Muscle layer of colon (tissue), 2 donors: ENCODE results near the gene PRSS1.
"Not testable (repeated sequence)": the region's sequence is repeated elsewhere in the genome, so short reads cannot be mapped to it uniquely, and the experiment has no call there.

ENCODE experiments used
- H3K27ac ChIP-seq: one replicate; pipeline ENCODE4 v1.7.0; 2013; ENCODE audit warnings: low read depth, mild to moderate bottlenecking, low read length, moderate library complexity
- H3K27me3 ChIP-seq, 2 donors: one replicate each; pipeline ENCODE4 v1.7.0; 2013; ENCODE audit warnings: low read length in 2 of 2, mild to moderate bottlenecking in 2 of 2; ENCODE audit not compliant: insufficient read depth in 2 of 2, control insufficient read depth in 1 of 2
- H3K36me3 ChIP-seq: one replicate; pipeline ENCODE4 v1.7.0; 2013; ENCODE audit warnings: mild to moderate bottlenecking, low read length; ENCODE audit not compliant: insufficient read depth
- H3K4me1 ChIP-seq: one replicate; pipeline ENCODE4 v1.7.0; 2013; ENCODE audit warnings: mild to moderate bottlenecking, low read length; ENCODE audit not compliant: insufficient read depth
- H3K4me3 ChIP-seq, 2 donors: one replicate each; pipeline ENCODE4 v1.7.0; 2013; ENCODE audit warnings: low read length in 2 of 2, low read depth in 1 of 2, mild to moderate bottlenecking in 1 of 2, moderate library complexity in 1 of 2
- H3K9ac ChIP-seq: one replicate; pipeline ENCODE4 v1.7.0; 2013; ENCODE audit warnings: low read length
- H3K9me3 ChIP-seq: one replicate; pipeline ENCODE4 v1.7.0; 2013; ENCODE audit warnings: mild to moderate bottlenecking, low read length
- donor health status: abdominal sarcoma.
- donor health status: Adenocarcinoma of cecum.

PRSS1 gene

DNA sequence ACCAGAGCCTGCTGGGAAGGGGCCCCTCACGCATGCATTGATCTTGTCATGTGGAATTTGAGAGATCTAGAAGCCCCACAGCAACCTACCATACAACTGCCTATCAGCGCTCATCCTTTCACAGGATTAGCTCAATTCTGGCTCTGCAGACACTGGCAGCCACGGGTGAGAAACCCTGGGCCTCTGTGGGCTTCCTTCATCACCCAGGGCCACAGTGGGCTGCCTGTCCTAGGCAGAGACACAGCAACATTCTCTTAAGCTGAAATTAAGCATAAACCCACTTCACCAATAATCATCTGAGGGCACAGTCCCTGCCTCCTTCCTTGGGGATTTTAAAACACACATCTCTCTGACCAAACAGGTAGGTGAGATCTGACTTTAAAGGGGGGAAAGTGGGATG, 18.2 kb downstream of the PRSS1 start:
- no peaks in the 10 kb centered on the region for H3K4me1 ChIP-seq
- H3K9me3 ChIP-seq, result no peaks in the 10 kb centered on the region
- no peak overlapping the region for H3K27ac ChIP-seq
- H3K36me3 ChIP-seq, result no peaks in the 10 kb centered on the region
- H3K4me3 ChIP-seq, result no peak overlapping the region
- H3K27me3 ChIP-seq, result no peaks in the 10 kb centered on the region
- H3K9ac ChIP-seq, result no peak overlapping the region

DNA sequence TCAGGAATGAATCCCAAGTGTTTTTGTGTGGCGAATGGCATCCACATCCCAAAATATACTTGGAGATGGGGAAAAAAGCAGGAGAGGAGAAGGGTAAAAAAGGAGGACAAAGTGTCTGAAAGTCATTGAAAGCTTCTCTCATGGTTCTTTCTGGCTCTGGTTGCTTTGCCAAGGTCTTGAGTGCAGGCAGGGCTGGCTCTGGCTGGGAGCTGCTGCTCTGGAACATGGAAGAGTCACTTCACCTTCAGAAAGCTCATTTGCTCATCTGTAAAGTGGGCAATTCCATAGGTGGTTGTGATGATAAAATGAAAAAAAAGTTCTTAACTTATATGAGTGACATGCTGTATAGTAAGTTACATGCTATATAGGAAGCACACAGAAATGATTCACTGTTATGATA, 18.6 kb downstream of the PRSS1 start:
- Histone ChIP-seq H3K4me3 (no peak overlapping the region), H3K9ac (no peak overlapping the region), H3K4me1 (no peaks in the 10 kb centered on the region), H3K27ac (no peak overlapping the region), H3K27me3 (no peaks in the 10 kb centered on the region), H3K9me3 (no peaks in the 10 kb centered on the region), H3K36me3 (no peaks in the 10 kb centered on the region)

DNA sequence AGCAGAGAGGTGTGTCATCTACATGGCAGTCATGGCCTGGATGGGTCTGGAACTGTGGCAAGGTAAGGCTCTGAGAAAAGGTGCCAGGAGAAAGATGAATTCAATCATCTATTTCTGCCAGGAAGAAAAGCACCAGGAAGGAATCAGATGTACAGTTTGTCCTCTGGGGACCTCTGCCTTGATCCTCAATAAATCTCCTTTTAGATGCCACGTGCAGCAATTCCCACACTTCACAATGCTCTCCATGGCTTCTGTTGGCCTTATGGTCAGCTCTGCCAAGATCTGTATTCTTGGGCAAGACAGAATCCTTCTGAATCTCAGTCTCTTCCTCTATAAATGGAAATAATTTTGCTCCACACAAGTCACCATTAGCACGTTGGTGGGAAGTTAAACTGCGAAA, 19.6 kb downstream of the PRSS1 start:
- H3K4me1 ChIP-seq, H3K27ac ChIP-seq, H3K9me3 ChIP-seq, H3K27me3 ChIP-seq, H3K4me3 ChIP-seq, H3K36me3 ChIP-seq, H3K9ac ChIP-seq: not testable (repeated sequence)

DNA sequence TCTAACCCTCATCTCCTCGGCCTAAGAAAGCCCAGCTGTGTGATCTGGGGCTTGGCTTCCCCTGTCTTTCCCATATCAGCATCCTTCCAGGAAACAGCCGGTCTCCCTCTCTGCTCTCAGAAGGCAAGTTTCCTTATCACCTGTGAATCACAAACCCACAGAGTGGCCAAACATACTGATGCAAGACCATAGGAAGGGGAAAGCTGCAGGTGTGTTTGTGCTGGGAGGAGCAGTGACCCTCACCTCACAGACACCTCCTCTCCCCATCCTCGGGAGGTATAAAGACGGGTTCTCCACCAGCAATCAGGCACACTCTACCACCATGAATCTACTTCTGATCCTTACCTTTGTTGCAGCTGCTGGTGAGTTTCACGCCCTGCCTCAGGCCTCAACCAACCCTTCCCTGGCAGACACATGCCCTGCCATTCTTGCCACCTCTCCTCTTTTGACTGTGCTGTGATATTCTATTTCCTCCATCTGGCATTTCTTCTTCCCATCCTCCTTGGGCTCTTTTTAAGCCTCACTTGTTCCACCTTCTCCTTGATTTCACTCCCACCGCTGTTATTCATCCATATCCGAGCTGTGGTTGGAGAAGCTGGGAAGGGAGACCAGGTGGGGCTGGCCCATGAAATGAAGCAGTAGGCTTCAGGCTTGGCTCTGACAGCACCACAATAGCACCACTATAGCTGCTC, 21.5 kb downstream of the PRSS1 start, which contains the start of gene PRSS2:
TSS of gene PRSS2 (plus strand) at position 310 of the 692 bp plus-strand sequence. CDS start at position 323, 13 bp downstream.
- Histone ChIP-seq H3K9ac (no peak within 1 kb of the TSS), H3K27ac (no peak within 1 kb of the TSS), H3K36me3 (no peaks in the 10 kb centered on the region), H3K27me3 (no peaks in the 10 kb centered on the region), H3K4me1 (no peaks in the 10 kb centered on the region), H3K9me3 (no peaks in the 10 kb centered on the region), H3K4me3 (no peak within 1 kb of the TSS)

DNA sequence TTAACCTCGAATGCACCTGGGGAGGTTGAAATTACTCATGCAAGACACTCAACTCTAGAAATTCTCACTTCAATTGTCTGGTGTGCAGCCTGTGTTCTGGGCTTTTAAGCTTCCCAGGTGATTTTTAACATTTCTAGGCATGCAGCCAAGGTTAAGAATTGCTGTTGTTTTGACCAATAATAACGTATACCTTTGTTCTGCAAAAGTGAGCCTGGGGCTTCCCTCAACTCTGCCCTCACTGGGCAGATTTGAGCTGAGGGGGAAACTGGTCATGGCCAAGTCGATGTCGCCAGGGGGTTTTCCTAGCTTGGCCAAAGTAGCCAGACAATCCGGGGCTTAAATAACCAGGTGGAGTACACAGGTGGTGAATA, 22.1 kb downstream of the PRSS1 start:
- Histone ChIP-seq H3K36me3 (no peaks in the 10 kb centered on the region), H3K9me3 (no peaks in the 10 kb centered on the region), H3K27ac (no peak overlapping the region), H3K27me3 (no peaks in the 10 kb centered on the region), H3K4me3 (no peak overlapping the region), H3K4me1 (no peaks in the 10 kb centered on the region), H3K9ac (no peak overlapping the region)

DNA sequence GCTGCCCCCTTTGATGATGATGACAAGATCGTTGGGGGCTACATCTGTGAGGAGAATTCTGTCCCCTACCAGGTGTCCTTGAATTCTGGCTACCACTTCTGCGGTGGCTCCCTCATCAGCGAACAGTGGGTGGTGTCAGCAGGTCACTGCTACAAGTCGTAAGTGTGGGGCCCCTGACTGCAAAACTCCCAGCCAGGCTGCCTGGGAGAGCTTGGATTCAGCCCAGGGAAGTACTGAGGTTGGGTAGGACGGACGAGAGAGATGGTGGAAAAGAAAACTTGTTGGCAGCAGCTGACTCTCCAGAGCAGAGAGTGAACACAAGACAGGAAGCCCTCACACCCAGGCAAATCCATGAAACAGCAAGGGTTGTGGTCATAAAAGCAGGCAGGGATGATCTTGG, 22.8 kb downstream of the PRSS1 start:
- Histone ChIP-seq H3K27ac (no peak overlapping the region), H3K27me3 (no peaks in the 10 kb centered on the region), H3K9me3 (no peaks in the 10 kb centered on the region), H3K36me3 (no peaks in the 10 kb centered on the region), H3K4me3 (no peak overlapping the region), H3K9ac (no peak overlapping the region), H3K4me1 (no peaks in the 10 kb centered on the region)

DNA sequence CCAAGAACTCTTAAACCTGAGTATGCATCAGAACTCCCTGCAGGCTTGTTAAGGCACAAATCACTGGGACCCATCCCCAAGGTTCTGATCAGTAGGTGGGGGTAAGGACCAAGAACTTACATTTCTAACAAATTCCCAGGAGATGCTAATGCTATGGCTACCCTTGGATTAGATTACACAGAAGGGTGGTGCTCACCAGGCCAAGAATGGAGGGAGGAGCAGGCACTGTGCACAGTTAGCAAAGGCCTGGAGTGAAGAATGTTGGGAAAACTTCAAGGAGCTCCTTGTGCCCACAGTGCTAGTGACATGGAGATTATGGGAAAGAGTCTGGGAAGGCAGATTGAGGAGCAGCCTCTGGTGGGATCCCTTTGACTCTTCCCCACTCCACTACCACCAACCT, 23.4 kb downstream of the PRSS1 start:
- Histone ChIP-seq H3K27me3 (no peaks in the 10 kb centered on the region), H3K9me3 (no peaks in the 10 kb centered on the region), H3K4me1 (no peaks in the 10 kb centered on the region), H3K4me3 (no peak overlapping the region), H3K27ac (no peak overlapping the region), H3K9ac (no peak overlapping the region), H3K36me3 (no peaks in the 10 kb centered on the region)

DNA sequence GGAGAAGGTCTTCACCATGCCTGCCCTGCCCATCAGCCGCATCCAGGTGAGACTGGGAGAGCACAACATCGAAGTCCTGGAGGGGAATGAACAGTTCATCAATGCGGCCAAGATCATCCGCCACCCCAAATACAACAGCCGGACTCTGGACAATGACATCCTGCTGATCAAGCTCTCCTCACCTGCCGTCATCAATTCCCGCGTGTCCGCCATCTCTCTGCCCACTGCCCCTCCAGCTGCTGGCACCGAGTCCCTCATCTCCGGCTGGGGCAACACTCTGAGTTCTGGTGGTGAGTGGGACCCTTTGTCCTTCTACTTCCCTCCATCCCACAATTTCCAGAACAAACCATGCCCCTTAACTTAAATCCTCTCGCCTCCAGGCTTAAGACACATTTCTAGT, 24.0 kb downstream of the PRSS1 start:
- no peak overlapping the region for H3K27ac ChIP-seq
- no peak overlapping the region for H3K9ac ChIP-seq
- H3K4me3 ChIP-seq, result no peak overlapping the region
- no peaks in the 10 kb centered on the region for H3K36me3 ChIP-seq
- no peaks in the 10 kb centered on the region for H3K27me3 ChIP-seq
- no peaks in the 10 kb centered on the region for H3K9me3 ChIP-seq
- H3K4me1 ChIP-seq, result no peaks in the 10 kb centered on the region

DNA sequence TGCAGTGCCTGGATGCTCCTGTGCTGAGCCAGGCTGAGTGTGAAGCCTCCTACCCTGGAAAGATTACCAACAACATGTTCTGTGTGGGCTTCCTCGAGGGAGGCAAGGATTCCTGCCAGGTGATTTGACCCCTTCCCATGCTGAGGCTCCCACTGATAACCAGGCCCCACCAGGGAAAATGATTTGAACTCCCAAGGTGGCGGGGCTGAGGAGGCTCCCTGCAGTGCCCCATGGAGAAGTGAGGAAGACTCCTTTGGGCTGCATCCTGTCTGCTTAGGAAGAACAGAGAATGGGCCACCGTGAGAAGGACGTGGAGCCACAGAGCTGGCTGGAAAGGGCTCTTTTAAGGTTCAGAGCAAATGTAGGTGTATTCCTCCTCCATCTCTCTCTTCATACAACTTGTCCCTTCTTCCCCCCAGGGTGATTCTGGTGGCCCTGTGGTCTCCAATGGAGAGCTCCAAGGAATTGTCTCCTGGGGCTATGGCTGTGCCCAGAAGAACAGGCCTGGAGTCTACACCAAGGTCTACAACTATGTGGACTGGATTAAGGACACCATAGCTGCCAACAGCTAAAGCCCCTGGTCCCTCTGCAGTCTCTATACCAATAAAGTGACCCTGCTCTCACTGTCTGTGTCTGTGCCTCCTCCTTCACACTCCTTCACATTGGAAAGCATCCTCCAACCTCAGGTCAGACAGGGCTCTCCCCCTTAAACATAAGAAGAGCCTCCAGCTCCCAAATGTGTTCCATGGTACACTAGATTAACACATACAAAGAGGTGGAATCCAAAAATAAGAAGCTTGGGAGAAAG, 24.9 kb downstream of the PRSS1 start:
- no peaks in the 10 kb centered on the region for H3K36me3 ChIP-seq
- no peak overlapping the region for H3K4me3 ChIP-seq
- H3K9ac ChIP-seq, result no peak overlapping the region
- no peak overlapping the region for H3K27ac ChIP-seq
- no peaks in the 10 kb centered on the region for H3K9me3 ChIP-seq
- no peaks in the 10 kb centered on the region for H3K27me3 ChIP-seq
- H3K4me1 ChIP-seq, result no peaks in the 10 kb centered on the region

DNA sequence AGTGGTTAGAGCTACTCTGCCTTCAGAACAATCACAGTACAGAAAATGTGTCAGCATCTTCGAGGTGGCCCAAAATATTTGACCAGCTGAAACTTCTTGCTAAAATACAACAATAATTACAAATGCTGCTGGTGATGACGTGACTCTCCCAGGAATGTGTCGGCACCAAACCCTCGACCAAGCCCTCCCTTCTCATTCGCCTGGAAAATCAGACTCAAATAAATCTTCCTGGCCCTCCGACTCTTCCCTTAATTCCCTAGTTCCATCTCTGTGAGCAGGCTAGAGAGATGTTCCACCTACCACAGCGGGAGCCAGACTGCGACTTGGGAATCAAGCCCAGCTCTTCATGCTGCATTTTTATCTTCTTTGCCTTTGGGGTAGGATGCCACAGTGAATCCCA, 25.6 kb downstream of the PRSS1 start:
- Histone ChIP-seq H3K4me1 (no peaks in the 10 kb centered on the region), H3K27me3 (no peaks in the 10 kb centered on the region), H3K27ac (no peak overlapping the region), H3K9me3 (no peaks in the 10 kb centered on the region), H3K36me3 (no peaks in the 10 kb centered on the region), H3K4me3 (no peak overlapping the region), H3K9ac (no peak overlapping the region)

DNA sequence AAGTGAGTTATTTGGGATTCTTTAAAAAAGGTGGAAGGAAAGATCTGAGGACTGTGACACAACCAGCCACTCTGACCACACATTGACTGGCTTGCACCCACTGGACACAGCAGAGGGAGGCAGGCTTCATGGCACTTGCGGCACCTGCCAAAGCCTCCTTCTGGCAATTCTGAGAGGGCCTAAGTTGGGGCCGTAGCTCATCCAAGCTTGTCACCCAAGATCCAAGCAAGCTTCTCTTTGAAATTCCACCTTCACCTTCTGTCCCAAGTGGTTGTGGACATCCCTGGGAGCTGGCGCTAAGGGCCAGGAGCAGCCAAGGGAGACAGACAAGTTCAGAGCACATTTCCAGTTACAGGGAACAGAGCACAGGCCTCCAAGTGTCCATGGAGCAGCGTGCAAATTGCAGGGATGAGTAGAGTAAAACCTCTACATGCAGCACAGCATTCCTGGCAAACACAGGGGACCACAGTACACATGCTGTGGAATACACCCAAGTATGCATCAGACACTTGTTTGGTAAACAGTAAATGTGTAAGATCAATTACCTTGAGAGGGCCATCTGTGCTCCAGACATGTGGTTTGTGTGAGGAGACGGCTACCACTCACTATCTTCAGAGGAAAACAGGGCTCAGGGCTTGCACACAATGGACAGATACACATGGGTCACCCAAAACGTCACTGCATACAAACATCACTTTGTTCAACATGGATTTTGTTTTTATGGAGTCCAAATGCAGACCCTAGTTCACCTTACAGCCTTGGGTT, 26.3 kb downstream of the PRSS1 start:
- not testable (repeated sequence) for H3K27ac ChIP-seq, H3K27me3 ChIP-seq, H3K4me3 ChIP-seq, H3K4me1 ChIP-seq, H3K9me3 ChIP-seq, H3K9ac ChIP-seq, H3K36me3 ChIP-seq
